GM19240 (cell line): ENCODE data around the gene GAS2L1.

Source experiments
- DNase-seq: peaks from one replicate; pipeline ENCODE4 v3.0.0; 2011; ENCODE audit warnings: low spot score; ENCODE audit not compliant: insufficient read length

The GAS2L1 gene

GRCh38 chr22:29308791-29309262 is 2.4 kb downstream of the GAS2L1 start:
- DNase-seq: no peak

- DNase-seq: no peak
Observed at GRCh38 chr22:29309332-29310064, 3.0 kb downstream of the GAS2L1 start.

GRCh38 chr22:29310065-29310862 is 3.8 kb downstream of the GAS2L1 start:
- no peak for DNase-seq

GRCh38 chr22:29310863-29311339 is 4.5 kb downstream of the GAS2L1 start:
- no peak for DNase-seq

DNA sequence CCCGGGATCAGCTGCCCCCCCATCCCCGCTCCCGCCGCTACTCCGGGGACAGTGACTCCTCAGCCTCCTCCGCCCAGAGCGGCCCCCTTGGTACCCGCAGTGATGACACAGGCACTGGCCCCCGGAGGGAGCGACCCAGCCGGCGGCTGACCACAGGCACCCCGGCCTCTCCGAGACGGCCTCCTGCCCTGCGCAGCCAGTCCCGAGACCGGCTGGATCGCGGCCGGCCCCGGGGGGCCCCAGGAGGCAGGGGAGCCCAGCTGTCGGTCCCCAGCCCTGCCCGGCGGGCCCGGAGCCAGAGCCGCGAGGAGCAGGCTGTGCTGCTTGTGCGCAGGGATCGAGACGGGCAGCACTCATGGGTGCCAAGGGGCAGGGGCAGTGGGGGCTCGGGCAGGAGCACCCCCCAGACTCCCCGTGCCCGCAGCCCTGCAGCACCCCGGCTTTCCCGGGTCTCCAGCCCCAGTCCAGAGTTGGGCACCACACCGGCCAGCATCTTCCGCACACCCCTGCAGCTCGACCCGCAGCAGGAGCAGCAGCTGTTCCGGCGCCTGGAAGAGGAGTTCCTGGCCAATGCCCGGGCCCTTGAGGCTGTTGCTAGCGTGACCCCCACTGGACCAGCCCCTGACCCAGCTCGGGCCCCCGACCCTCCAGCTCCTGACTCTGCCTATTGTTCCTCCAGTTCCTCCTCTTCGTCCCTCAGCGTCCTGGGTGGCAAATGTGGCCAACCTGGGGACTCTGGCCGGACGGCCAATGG is 5.2 kb downstream of the GAS2L1 start:
- no peak for DNase-seq

GRCh38 chr22:29312218-29313125 is 6.0 kb downstream of the GAS2L1 start:
- no peak for DNase-seq

GRCh38 chr22:29313126-29313575 is 6.7 kb downstream of the GAS2L1 start:
- no peak for DNase-seq

DNA sequence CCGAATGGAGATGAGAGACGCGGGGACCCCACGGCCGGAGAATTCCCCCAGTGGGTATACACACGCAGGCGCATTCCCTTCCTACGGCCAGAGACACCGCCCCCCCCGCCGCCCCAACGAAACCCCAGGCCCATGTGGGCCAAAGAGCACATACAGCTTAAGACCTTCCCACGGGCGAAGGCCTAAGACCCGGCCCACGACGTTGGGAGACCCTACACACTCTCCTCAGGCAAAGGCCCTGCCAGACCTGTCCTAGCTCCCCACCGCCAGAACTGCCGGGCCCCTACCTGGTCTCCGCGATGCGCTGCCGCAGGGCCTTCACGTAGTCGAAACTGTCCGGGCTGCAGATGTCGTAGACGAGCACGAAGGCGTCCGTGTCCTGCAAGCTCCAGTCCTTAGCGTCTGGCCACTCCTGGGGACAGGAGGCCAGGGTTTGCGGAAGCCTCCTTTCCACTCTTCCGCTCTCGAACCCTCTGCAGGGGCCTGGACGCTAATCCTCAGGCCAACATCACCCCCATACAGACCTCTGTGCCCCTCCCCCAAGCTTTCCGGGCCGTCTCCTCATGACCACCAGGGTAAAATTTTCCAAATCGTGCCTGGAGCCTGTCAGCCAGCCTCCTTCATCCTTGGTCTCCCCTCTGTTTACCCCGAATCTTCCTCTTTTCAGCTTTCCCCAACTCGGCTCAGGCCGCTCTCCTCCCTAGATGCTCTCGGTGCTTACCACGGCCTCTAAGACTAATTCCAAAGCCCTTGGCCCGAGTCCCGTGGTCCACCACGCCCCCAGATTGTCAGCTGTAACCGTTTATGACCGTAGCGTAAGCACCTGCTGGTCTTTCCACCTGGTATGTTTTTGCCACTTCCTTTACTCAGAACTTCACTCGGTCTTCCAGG is 7.4 kb downstream of the GAS2L1 start:
- no peak for DNase-seq

DNA sequence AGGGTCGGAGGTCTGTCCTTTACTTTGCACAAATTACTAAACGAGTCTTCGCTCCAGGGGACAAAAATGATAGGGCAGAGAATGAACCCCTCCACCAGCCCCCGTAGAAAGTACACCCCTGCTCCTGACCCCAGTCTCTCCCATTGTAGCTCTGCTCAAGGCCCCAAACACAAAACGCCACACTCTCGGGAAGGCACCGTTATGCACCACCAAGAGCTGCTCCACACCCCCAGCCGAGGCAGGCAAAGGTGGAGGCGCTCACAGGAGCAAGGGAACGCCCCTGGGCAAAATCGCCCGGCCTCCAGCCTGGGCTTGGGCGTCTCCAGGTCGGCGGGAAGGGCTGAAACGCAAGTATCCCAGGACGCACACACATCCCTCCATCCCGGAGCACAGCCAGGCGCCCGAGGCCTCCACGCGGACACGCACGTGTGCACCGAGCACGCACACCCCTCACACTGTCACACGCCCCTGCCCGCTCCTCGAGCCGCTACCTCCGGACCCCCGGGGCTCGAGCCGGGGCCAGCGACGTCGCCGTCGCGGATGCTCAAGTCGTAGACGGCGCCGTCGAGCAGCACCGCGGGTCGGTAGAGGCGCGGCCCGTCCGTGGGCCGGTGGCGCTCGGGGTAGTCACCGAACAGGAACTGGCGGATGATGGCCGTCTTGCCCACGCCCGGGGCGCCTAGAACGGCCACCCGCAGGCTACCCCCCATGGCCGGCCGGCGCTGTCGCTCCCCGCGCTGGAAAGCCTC is 8.3 kb downstream of the GAS2L1 start:
- no peak for DNase-seq

DNA sequence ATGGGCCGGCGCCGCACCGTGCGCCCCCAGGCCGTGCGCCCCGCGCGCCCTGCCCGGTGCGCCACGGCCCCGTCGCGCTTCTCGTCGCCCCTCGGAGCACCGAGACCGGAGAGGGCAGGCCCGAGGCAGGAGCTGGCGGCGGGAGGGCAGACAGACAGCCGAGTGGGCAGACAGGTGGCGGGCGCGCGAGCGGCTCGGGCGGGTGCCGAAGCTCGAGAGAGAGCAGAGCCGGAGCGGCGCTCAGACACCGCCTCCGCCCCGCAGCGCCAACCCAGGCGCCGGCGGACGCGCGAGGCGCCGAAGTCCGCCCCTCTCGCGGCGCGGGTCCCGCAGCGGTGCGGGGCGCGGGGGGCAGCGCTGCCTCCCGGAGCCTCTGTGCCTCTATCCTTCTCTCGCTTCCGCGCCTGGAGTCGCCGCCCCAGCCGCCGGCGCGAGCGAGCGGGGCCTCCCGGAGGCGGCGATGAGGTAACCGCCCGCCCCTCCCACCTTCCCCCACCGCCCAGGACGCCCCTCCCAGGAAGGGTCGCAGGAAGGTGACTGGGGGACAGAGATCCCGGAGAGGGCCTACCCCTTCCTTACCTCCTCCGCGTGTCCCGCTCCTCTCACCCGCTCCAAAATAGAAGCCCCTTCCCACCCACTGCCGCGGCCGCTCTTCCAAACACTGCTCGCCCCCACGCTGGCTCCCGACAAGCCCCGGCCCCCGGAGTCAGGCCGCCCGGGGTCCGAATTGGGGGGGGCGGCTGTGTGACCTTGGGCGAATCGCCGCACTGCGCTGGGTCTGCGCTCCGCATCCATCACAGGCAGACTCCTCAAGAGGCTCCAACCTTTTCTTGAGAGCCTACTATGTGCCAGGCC is 9.1 kb downstream of the GAS2L1 start, which contains the start of gene RASL10A:
TSS of gene RASL10A (minus strand) at position 412 of the 855 bp plus-strand sequence. CDS start 451 bp downstream, outside the sequence.
- DNase-seq: no peak

- DNase-seq: no peak
Observed at GRCh38 chr22:29316141-29316828, 9.8 kb downstream of the GAS2L1 start.

DNA sequence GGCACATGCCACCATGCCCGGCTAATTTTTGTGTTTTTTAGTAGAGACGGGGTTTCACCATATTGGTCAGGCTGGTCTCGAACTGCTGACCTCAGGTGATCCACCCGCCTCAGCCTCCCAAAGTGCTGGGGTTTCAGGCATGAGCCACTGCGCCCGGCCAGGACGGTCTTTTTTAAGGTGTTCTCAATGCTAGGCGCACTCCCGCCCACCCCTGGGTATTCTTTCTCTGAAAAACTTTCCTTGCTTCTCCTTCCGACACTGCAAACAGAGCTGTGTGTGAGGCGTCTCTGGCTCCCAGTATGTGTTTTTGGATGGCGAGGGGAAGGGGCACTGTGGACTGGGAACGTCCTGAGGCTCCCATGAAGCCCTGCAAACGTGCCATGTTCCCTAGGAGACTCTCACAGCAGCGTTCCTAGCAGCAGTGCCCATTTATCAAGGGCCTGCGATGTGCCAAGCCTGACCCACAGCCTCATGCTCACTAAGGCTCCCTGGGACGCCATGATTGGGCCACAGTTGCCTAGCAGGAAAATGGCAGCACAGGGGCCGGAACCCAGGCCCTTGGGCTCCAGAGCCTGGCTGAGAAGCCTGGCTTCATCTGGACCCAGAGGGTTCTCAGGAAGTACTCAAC is 11.5 kb downstream of the GAS2L1 start:
- DNase-seq: no peak

DNA sequence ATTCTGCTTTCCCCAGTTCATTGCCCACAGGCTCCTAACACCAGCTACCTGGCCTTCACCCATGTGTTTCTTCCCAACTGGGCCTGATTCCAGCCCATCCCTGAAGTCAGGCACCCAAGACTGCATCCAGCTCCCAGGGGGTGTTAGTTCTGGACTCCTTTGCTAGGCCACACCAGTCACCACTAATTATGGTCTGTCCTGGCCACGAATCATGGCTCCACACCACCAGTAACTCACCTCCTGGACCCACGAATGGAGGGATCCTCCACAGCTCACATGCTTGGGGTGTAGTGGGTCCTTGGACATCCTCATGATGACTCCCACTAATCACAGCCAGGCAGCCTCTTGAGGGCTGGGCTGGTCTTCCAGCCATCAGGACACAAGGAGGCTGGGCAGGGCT is 12.6 kb downstream of the GAS2L1 start:
- no peak for DNase-seq

DNA sequence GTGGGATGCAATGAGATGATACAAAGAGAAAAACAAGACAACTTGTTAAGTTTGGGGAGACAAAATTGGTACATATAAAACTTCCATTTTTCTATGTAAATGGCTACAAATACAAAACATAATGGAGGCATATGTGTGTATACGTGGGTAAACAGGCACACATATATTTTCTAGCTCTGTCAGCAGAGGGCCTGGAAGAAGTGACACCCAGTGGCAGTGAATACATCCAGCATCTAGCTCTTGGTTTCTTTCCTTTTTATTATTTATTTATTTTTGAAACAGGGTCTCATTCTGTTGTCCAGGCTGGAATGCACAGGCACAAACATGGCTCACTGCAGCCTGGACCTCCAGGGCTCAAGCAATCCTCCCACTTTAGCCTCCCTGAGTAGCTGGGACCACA is 14.1 kb downstream of the GAS2L1 start:
- DNase-seq: no peak

DNA sequence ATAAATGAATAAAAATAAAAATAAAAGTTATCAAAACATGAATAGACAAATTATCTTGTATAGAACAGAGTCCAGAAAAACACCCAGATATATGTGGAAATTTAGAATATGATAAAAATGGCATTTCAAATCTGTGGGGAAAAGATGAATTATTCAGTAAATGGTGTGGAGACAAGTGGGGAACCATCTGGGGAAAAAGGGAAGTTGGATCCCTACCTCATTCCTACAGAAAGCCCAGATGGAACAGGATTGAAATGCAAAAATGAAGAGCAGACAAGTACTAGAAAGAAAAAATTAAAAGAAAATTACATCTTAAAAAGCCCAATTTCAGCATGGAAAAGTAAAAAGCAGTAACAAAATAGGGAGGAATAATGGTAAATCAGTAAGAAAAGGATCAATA is 17.2 kb downstream of the GAS2L1 start:
- DNase-seq: no peak

DNA sequence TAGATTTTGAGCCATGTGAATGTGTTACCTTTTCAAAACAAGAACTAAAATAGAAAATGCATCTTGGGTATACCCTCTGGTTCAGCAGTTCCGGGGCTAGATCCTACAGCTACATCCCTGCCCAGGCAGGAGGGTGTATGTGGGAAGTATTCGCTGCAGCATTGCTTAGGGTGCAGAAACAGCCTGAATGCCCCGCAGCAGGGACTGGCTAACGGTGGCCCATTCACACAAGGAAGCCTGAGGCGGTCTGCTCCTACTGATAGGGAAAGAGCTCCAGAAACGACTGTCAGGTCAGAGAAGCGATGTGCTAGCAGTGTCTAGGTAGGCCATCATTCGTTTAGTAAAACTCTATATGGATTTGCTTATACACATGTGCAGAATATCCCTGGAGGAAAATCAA is 18.9 kb downstream of the GAS2L1 start:
- DNase-seq: no peak

GRCh38 chr22:29325785-29326315 is 19.4 kb downstream of the GAS2L1 start:
- DNase-seq: no peak
